Stimulated activated CD8-positive, alpha-beta memory T cell treated with anti-CD3 and anti-CD28 coated beads, Interleukin-4, amount 100 ng/mL, for 24 hours (primary cell): ENCODE results near the gene EFCAB8.
"Not testable (repeated sequence)": the region's sequence is repeated elsewhere in the genome, so short reads cannot be mapped to it uniquely, and the experiment has no call there.

Source experiments
- DNase-seq: peaks from one replicate; pipeline ENCODE4 v3.0.0-alpha.2; 2020; ENCODE audit warnings: low read depth

Gene EFCAB8

DNA sequence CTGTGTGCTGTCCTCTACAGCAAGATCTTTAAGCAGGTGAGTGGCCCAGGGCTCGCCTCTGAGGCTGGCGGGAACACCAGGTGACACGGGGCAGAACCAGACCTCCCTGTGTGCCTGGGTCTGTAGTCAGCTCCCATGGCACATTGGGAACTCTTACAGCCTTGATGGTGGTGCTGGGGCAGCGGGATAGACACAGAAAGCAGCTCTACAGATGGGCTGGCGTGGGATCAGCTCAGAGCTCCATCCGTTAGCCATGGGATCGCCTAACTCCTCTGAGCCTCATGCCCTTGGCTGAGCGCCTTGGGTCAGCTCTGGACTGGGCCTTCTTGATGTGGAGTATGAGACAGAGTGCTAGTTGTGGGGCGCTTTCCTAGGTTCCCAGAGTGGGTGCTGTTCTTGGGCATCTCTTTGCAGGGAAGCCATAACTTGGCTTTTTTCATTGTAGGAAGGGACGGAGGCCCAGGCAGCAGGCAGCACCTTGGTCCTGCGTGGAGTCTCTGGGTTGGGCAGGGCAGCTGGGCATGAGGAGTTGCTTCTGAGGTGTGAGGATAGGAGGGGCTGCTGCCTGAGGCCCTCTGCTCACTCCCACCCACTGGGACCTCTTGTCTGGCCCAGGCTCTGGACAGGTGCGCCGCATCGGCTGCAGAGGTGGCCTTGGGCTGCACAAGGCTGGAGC, 51.3 kb downstream of the EFCAB8 start:
- no peak for DNase-seq

DNA sequence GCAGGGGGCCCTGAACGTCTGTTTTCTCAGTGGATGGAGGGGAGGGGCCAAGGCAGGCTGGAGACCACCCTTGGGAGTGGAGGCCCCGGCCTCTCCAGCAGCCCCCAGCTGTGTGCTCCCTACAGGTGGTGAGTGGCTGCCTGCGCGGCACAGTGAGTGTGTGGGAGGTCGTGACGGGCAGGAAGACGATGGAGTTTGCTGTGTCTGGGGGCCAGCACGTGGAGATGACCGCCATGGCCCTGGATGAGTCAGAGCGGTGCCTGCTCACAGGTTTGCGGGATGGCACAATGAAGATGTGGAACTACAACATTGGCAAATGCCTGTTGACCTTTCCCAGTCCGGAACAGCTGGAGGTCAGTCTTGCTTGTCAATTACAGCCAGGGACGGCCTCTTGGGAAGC, 52.6 kb downstream of the EFCAB8 start:
- DNase-seq: no peak

DNA sequence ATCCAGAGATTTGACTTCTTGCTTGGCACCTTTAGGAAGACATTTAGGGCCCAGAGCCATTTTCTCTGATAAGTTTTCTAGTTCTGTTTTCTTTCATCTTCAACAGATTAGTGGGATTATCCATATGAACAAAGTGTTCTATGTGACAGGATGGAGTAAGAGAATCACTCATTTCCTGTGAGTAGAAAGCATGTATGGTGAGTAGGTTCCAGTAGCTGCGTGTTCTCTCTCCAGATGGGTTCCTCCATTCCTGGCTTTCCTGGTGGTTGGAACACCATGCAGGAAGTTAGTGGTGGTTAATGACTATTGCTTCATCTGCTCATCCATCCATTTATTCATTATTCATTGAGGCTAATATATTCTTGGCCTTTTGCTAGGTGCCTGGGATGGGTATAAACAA, 54.0 kb downstream of the EFCAB8 start:
- no peak for DNase-seq

DNA sequence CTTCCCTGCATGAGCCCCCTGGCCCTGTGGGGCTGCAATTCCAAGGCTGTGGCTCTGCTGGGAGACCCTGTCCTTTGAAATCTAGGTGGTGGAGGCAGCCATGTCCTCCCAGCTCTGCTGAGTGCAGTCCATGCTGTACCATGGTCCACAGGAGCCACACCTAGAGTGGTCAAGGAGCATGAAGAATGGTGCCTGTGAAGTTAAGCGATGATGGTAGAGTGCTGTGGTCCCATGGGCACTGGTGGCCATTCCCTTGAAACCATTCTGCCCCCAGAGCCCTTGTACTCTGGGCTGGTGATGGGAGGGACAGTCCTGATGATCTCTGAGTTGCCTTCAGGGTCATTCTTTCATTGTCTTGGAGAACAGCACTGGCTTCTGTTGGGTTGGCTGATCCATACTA, 55.3 kb downstream of the EFCAB8 start:
- no peak for DNase-seq

DNA sequence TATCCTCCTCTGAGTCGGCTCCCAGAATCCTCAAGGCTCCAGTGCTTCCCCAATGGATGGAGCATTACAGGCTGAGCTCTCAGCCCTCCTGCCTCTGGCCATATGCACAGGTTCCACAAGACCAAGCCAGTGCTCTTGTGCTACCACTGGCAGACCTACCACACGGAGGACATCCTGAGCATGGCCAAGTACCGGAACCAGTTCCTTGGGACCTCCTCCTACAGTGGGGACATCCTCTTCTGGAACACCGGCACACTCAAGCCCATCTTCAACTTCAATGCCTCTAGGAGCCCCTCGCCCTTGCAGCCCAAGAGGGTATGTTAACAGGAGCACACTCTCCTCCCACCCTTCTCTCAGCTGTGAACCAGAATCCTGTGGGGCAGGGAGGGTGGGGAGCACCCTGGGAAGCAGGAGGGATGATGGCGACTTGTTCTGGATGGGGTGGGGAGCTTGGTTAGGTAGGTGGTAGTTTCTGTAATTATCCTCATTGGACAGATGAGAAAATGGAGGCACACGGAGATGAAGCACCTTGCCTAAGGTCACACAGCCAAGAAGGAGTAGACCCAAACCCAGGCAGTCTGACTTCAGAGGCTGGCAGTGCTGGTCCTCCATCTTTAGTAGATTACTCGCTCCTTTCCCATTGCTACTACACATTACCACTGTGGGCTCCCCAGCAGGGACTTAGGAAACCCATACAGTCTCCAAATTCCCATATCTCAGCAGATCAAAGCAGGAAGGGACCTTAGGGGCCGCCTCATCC, 58.6 kb downstream of the EFCAB8 start:
- DNase-seq: no peak

DNA sequence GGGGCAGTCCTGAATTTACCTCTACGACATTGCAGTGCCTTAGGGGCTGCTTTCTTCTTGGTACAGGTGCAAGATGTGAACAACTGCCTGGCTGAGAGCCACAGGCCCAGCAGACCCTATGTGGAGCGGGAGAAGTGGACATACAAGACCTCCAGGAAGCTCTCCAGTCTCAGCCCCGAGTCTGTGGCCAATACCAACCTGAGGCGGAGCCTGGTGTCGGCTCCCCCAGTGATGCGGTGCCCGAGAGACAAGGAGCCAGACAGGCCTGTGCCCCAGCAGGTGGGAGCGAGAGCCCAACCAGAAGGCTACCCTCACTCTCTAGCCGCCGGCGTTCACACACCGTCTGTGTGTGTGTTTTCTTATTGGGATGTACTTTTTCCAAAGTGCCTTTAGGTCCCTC, 59.6 kb downstream of the EFCAB8 start:
- no peak for DNase-seq

DNA sequence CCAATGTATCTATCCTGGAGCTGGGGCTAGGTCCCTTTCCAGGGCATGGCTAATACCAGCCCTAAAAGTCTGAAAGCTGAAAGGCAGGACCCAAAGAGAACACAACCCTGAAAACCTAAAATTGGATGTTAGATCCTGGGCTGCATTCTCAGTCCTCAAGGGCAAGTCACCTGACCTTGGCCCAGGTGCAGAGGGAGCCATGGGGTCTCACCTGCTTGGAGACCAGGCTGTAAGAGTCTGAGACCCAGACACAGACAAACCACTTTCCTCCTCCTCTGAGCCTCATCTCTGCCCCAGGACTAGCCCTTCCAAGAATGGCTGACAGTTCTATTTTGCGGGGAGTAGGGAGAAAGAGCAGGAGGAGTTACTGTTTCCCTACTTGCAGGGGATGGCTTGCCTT, 60.0 kb downstream of the EFCAB8 start:
- DNase-seq: no peak

DNA sequence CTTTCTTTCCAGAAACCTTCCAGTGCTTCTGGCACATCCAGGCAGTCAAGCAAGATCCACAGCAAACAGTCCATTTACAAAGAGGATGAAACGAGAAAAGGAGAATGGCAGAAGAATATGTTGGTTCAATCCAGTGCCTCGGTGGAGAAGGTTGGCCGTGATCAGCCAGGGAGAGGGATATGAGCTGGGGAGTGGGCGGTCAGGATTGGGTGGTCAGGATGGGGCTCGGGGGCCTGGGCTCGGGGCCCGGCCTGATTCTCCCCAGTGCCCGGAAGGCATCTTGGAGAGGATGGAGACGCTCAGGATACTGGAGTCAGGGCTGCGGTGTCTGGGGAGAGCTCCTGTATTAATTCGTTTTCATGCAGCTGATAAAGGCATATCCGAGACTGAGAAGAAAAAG, 61.3 kb downstream of the EFCAB8 start:
- no peak for DNase-seq

DNA sequence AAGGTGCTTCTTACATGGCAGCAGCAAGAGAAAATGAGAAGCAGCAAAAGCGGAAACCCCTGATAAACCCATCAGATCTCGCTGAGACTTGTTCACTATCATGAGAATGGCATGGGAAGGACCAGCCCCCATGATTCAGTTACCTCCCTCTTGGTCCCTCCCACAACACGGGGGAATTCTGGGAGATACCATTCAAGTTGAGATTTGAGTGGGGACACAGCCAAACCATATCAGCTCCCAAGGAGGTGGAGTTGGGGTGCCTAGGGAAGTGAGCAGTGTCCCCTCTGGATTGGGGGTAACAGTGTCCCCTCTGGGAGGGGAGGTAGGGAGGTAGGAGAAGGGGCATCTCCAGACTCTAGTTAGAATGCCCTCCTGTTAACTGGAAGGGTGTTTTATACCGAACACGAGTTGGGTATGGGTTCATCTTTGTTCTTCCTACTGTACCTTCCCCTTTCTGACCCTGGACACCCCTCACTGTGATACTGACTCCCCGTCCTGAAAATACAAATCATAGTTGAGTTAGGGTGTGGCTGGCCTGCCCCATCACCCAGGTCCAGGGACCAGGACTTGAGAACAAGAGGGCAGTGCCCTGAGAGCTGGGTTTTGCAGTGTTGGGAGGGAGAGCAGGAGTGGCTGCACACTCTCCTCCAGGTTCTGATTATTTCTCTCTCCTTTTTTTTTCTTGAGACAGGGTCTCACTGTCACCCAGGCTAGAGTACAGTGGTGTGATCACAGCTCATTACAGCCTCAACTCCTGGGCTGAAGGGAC, 62.0 kb downstream of the EFCAB8 start:
- no peak for DNase-seq

DNA sequence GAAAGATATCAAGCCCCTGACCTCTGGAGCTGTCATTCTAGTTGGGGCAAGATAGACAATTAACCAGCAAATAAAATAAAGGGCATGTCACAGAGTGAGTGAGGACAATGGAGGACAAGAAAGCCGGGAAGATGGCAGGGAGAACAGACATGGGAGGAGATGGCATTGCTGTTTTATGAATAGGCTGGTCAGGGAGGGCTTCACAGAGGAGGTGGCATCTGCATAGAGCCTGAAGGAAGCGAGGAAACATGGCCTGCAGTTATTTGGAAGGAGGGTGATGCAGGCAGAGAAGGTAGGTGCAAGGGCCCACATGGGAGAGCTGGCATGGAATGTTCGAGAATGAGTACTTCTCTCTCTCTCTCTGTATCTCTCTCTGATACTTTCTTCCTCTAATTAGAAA, 63.7 kb downstream of the EFCAB8 start:
- DNase-seq: no peak

DNA sequence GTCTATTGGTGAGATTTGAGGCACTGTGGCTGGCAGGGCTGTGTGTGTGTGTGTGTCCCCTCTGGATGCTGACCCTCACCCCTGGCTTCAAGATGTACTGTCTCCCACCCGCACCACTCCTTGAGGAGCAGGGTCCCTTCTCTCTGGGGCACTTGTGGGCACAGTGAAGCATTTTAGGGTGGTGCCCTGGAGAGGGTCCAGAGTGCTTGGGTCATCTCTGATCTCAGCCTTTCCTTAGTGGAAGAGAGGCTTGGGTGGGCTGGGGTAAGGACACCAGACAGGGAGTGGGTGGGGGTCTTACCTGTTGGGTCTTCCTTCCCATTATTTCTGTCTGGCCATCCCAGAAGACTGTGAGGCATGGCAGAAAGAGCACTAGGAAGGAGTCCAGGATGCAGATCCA, 66.1 kb downstream of the EFCAB8 start:
- DNase-seq: no peak

DNA sequence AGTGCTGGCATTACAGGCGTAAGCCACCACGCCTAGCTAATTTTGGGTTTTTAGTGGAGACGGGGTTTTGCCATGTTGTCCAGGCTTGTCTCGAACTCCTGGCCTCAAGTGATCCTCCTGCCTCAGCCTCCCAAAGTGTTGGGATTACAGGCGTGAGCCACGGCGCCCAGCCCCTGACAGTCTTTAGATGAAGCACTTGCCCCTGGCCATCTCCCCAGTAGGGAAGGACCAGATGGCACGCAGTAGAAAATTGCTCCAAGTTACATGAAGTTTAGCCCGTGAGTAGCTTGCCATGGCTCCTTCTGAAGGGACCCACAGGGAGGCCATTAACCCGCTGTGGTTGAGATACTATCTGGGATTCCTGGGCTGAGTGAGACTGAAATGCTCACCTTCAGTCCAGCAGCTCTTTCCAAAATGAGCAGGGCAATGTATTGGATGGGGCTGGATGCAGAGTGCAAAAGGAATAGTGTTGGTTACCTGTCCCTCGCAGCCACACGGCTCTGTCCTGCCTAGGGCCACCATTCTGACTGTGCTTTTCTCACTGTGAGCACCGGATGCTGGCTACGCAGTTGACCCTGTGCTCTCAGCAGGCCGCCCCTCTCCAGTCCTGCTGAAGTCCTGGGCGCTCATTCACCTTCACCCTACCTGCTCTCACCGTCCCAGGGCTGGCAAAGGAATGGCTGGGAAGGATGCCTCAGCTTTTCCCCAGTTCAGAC, 66.9 kb downstream of the EFCAB8 start:
- DNase-seq: no peak

DNA sequence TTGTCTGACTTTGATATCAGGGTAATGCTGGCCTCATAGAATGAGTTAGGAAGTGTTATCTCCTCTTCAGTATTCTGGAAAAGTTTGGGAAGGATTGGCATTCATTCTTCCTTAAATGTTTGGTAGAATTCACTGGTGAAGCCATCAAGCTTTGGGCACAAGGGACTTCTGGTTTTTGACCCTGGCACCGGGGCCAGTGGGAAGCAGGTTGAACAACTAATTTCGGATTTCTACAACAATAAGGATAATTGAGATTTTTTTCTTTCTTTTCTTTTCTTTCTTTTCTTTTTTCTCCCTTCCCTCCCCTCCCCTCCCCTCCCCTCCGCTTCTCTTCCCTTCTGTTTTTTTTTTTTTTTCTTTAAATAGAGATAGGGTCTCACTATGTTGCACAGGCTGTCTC, 70.4 kb downstream of the EFCAB8 start:
- DNase-seq: no peak

DNA sequence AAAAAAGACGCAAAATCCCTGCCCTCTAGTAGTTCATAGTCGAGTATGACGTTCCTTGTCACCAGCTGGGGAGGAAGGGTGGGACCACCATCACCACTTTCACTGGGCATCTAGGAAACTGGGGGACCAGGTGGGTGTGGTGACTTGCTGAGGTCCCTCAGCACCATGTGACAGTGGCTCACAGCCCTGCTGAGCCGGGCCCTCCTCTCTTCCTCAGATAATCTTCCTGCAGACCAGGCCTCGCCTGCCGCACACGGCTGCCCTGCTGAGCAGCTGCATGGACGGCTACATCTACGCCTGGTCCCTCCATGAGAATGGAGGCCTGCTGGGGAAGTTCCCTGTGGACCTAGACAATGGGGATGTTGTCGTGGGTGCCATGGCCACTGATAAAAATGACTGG, 71.5 kb downstream of the EFCAB8 start:
- DNase-seq: no peak

DNA sequence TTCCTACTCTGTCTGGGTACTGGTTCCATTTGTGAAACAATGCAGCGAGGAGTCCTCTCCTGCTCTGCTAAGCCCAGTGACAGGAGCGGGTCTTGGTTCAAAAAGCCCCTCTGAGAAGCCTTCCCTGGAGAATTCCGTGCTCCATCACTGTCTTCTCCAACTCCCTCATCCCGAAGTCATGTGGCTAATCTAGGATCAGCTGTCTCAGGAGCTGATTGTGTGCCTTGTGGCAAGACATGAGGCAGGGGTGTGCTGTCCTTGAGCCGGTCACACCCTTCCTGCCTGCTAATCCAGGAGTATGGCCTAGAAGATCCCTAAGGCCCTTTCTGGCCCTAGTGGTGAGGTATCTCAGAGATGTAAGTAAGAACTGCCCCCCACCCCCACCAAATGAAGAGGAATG, 72.0 kb downstream of the EFCAB8 start:
- DNase-seq: no peak

DNA sequence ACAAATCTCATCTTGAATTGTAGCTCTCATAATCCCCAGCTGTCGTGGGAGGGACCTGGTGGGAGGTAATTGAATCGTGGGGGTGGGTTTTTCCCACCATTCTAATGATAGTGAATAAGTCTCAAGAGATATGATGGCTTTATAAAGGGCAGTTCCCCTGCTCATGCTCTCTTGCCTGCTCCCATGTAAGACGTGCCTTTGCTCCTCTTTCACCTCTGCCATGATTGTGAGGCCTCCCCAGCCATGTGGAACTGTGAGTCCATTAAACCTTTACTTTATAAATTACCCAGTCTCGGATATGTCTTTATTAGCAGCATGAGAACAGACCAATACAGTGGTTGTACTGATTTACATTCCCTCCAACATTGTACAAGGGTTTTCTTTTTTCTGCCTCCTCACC, 75.9 kb downstream of the EFCAB8 start:
- no peak for DNase-seq

DNA sequence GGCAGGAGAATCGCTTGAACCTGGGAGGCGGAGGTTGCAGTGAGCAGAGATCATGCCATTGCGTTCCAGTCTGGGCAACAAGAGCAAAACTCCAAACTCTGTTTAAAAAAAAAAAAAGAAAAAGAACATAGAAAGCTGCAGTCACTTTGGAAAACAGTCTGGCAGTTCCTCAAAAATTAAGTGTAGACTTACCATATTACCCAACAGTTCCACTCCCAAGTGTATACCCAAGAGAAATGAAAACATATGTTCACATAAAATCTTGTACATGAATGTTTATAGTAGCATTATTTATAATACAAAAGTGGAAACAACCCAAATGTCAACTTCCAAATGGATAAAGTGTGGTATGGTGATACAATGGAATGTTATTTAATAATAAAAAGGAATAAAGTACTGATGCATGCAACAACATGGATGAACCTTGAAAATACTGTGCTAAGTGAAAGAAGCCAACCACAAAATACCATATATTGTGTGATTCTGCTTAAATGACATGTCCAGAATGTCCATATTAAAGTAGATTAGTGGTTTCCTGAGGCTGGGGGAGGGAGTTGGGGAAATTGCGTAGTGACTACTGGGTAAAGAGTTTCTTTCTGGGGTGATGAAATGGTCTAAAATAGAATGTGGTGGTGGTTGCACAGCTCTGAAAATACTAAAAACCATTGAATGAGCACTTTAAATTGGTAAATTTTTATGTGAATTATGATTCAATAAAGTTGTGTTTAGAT, 82.6 kb downstream of the EFCAB8 start:
- no peak for DNase-seq

DNA sequence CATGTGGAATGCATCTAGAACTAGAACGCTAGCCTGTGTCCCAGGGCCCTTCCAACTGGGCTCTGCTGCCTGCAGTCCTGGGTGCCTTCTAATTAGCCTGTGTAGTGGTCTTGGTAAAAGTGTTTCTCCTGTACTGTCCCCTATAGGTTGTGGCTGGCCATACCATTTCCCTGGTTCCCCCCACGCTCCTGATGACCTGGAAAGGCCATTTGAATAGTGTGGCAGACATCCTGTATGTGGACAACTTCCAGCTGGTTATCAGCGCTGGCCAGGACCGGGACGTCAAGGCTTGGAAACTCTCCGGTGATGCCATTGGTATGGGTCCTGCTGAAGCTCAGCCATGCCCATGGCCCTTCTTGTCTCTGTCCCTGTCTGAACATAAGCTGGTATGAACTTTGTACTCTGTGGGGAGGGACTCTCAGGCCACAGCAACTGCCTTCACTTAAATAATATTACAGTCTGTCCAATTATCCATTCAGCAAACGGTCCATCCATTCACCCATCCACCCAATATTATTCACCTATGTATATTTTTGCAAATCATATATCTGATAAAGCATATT, 84.8 kb downstream of the EFCAB8 start:
- DNase-seq: no peak

DNA sequence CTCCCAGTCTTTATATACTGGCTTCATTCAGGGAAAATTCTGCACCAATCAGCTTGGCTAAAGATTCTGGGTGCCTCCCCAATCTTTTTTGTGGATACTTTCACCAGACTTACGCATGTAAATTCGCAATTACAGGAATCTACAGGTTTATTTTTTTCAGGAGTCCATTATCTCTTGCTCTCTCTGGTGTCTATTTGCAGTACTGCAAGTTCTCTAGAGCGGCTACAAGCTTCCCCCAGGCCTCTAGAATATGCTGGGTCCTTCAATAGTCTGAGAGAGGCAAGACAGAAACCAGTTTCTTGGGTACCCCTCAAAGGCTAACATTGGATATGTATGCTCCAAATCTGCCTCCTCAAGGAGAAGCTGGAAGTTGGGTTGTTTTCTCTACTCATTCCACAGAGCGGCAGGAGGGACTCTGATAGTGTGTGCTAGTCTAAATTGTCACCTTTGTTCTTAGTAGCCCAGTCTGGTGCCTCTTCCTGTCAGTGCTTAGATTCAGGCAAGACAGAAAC, 87.0 kb downstream of the EFCAB8 start:
- no peak for DNase-seq

DNA sequence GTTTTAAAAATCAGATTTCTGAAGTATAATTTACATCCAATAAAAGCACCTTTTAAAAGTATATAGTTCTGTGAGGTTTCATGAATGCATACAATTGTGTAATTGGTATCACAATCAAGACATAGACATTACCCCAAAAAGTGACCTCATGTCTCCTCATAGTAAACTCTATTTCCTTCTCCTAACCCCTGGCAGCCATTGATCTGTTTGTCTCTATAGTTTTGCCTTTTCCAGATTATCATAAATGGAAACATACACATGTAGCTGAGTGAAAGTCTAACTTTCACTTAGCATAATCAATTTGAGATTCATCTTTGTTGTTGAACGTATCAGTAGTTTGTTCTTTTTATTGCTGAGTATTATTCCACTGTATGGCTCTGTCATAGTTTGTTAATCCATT, 87.9 kb downstream of the EFCAB8 start:
- DNase-seq: no peak

DNA sequence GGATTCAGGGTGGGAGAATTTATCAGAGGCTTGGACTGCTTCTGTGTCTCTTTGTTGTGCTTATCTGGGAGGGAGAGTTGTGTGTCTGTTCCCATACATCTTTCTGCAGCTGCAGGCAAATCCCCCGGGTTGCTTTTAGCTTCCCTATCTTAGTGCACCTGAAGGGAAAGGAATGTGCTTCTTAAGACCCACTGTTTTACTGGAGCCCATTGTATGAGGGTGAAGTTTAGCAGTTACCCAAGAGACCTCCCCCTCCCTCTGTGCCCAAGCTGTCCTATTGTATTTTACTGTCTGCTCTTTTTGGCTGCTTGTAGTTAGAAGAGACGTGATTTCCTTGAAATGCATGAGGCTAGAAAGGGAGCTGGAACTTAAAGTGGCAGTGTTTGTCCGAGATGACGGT, 91.8 kb downstream of the EFCAB8 start:
- DNase-seq: not testable (repeated sequence)
